T follicular helper cell (primary cell): ENCODE results near the gene SPTBN1.
"Not testable (repeated sequence)": the region's sequence is repeated elsewhere in the genome, so short reads cannot be mapped to it uniquely, and the experiment has no call there.

Experiments used
- DNase-seq: peaks from one replicate; pipeline ENCODE4 v3.0.0-alpha.2; 2020; ENCODE audit warnings: low read depth

SPTBN1 gene

GRCh38 chr2:54529518-54529917, 73.4 kb downstream of the SPTBN1 start:
- DNase-seq: not testable (repeated sequence)

DNA sequence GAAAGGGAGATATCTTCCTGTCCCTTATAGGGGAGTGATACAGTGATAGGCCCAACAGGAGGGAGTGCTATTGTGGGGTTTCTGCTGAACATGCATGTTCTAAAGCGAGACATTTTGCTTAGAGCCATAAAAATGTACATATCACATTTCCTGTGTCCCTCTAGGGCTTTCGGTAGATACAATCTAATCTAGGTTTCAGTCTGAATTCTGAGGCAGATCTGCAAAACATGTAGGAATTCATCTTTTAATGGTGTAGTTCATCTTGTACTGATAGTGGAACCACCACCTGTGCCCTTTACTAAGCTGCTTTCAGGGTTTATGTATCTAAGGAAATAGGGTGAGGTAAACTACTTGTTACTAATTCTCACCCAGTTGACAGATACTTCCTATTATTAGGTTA, 73.8 kb downstream of the SPTBN1 start:
- no peak for DNase-seq

GRCh38 chr2:54531558-54531957, 75.4 kb downstream of the SPTBN1 start:
- no peak for DNase-seq

GRCh38 chr2:54534221-54534620, 78.1 kb downstream of the SPTBN1 start:
- no peak for DNase-seq

DNA sequence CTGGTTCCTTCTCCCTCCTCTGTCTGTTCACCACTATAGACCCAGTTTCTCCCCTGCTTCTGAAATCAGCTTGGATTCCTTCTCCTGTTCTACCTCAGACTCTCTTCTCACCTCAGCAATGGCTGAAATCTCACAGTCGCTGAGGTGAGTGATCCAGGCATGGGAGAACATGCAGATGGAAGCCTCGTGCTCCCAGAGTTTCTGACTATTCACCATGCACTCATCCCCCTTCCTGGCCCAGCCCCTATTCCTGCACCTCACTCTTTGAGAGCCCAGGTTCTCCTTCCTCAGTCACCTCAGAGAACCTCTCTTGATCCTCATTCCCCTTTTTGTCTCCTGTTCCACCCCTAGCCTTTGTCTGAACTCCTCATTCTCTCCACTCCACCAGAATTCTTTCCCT, 78.5 kb downstream of the SPTBN1 start:
- no peak for DNase-seq

- no peak for DNase-seq
Observed at GRCh38 chr2:54535599-54536195, 79.6 kb downstream of the SPTBN1 start.

- DNase-seq: no peak
Observed at GRCh38 chr2:54536720-54537119, 80.6 kb downstream of the SPTBN1 start.

- no peak for DNase-seq
Observed at GRCh38 chr2:54538537-54538936, 82.4 kb downstream of the SPTBN1 start.

GRCh38 chr2:54539683-54540082, 83.6 kb downstream of the SPTBN1 start:
- no peak for DNase-seq

- DNase-seq: no peak
Observed at GRCh38 chr2:54540194-54540593, 84.1 kb downstream of the SPTBN1 start.

- no peak for DNase-seq
Observed at GRCh38 chr2:54541995-54542394, 85.9 kb downstream of the SPTBN1 start.

GRCh38 chr2:54543733-54544396, 87.7 kb downstream of the SPTBN1 start:
- no peak for DNase-seq

DNA sequence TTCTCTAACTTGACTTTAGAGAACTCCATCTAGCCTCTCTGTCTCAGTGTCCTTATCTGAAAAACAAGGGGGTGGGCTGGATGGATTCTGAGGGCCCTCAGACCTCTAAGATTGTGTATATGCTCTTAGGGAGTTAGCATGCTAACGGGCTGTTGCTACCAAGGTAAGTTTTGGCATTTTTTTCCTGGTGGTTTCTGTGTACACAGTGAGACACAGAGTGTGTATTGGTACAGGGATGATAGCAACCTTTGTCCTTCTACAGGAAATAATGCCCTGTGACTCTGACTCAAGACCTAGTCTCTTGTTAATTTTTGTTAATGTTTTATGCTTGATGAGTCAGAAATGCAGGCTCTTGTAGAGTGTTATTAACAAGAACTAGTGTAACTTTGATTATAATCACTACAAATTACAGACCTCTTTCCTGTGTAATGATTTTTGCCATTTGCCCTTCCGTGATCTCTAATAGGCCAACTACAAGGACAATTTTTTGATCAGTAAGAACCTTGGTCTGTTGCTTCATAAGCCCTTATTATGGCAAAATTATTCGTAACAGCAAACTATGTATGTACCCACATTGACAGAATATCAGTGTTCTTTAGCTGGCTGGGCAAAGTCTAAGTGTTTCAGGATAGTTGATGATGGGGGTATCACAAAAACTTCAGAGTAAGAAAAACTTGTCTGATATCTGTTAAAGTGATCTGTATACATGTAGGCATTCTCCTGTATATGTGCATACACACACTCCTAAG, 89.7 kb downstream of the SPTBN1 start:
- no peak for DNase-seq

- no peak for DNase-seq
Observed at GRCh38 chr2:54546518-54546917, 90.4 kb downstream of the SPTBN1 start.

DNA sequence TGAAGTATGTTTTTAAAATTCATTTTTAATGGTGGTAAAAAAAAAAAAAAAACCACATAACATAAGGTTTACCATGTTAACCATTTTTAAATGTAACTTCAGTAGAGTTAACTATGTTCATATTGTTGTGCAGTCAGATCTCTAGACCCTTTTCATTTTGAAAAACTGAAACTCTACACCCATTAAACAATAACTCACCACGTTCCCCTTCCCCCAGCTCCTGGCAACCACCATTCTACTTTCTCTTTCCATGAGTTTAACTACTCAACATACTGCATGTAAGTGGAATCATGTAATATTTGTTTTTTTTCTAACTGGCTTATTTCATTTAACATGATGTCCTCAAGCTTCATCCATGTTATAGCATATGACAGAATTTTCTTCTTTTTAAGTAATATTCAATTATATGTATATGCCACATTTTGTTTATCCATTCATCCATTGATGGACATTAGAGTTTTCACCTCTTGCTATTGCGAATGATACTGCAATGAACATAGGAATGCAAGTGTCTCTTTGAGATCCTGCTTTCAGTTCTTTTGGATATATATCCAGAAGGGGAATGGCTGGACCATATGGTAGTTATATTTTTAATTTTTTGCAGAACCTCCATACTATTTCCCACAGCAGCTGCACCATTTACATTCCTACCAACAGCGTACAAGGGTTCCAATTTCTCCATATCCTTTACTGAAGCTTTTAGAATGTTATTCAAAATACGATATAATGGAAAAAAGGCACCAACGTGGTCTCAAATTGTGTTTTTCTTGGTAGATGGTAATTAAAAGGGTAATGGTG, 91.0 kb downstream of the SPTBN1 start:
- DNase-seq: no peak

DNA sequence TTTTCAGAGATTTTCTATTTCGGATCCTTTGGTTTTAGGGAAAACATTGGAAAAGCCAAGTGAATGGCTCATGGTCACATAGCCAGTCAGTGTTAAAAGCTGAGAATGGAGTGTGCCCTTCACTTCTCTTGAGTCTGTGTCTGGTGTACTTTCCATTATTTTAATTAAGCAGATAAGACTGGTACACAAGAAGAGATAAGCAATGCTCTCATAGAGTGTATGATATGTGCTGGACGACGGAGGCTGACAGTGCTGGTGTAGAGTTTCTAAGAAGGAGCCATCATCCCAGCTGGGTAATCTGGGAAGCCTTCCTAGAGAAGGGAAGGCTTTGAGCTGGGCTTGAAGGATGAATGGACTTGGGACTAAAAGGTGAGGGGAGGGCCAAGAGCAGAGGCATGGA, 93.3 kb downstream of the SPTBN1 start:
- DNase-seq: no peak

GRCh38 chr2:54549917-54550518, 93.9 kb downstream of the SPTBN1 start:
- DNase-seq: no peak

- no peak for DNase-seq
Observed at GRCh38 chr2:54550547-54550946, 94.4 kb downstream of the SPTBN1 start.

DNA sequence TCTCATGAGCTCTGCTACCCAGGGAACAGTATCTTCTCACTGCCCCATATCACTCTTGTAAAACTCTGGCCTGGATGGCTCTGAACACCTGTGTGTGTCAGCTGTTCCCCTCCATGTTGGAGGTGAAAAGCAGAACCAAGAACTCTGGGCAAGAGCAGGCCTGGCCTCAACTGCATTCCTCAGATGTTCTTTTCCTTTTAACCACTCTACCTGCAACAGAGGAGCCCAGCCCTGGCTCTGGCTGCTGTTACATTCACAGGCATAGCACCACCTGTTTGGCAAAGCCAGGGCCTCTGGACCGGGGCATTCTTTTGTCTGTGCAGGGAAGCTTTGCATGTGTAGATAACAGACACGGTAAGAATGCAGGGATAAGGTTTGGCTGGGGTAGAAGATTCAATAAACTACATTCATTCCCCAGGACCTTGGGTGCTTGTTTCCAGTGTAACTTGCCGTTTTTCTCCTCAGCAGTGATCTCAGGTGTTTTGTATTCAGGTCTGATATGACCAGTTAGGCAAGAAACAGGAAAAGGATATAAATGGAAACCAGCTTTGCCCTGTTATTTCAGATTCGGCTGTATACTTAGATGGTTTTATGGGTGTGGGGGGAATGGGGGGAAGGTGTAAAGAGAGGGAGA, 95.1 kb downstream of the SPTBN1 start:
- DNase-seq: no peak

DNA sequence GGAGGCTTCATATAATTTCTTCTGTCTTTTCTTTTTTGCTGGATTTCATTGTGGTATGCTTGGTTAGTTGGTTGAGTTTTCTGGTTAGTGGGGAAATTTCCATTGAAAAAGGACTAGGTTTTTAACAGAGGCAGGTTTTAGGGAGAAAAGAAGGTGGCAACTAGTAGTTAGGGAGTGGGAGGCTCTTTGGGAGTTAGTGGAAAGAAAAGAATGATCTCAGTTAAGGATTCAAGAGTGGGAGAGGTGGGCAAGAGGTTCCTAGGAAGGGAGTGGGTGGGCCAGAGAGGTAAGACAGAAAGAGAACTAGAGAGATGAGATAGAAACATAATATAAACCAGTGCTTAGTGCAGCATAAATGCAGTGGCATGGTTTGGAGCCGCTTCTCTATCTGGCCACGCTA, 96.9 kb downstream of the SPTBN1 start:
- DNase-seq: no peak

DNA sequence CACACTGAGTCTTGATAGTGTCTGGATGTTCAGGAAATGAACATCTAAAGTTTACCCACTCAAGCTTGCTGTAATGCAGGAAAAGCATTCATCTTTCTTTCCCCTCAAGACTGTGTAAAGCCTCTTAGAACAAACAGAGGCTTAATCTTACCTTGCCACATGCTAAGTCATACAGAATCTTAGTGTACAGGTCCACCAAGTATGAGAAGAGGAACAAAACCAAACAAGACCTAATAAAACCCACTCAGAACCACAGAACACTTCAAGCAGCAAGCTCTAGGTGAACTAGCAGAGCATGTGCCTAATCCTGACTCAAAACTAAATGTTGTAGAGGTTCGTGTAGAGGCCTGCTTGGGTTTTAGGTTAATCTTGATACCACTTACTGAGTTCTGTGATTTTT, 97.6 kb downstream of the SPTBN1 start:
- DNase-seq: no peak
